NCI-H2029 (cell line): ENCODE results near the gene COMMD3.
"Not testable (repeated sequence)": the region's sequence is repeated elsewhere in the genome, so short reads cannot be mapped to it uniquely, and the experiment has no call there.

Source experiments
- DNase-seq: peaks from one replicate; lab custom pipeline; 2025; lab: John Stamatoyannopoulos, UW

The COMMD3 gene

GRCh38 chr10:22316286-22317075, at the start of gene COMMD3:
TSS of gene COMMD3 (plus strand) at chr10:22316388. CDS start at chr10:22316418, 30 bp downstream.
- peak; percentile 63 for DNase-seq

- no peak for DNase-seq
Observed at GRCh38 chr10:22268503-22268902, 47.7 kb upstream of the COMMD3 start.

- no peak for DNase-seq
Observed at GRCh38 chr10:22271786-22272185, 44.4 kb upstream of the COMMD3 start.

GRCh38 chr10:22278441-22278782, 37.8 kb upstream of the COMMD3 start:
- no peak for DNase-seq

- no peak for DNase-seq
Observed at GRCh38 chr10:22280078-22280477, 36.1 kb upstream of the COMMD3 start.

GRCh38 chr10:22285130-22285529, 31.1 kb upstream of the COMMD3 start:
- DNase-seq, result no peak

- no peak for DNase-seq
Observed at GRCh38 chr10:22293747-22294404, 22.3 kb upstream of the COMMD3 start.

- peak; percentile 31 for DNase-seq
Observed at GRCh38 chr10:22294694-22295093, 21.5 kb upstream of the COMMD3 start.

GRCh38 chr10:22301193-22301592, 15.0 kb upstream of the COMMD3 start:
- DNase-seq, result no peak

- no peak for DNase-seq
Observed at GRCh38 chr10:22303461-22303860, 12.7 kb upstream of the COMMD3 start.

GRCh38 chr10:22305721-22306120, 10.5 kb upstream of the COMMD3 start:
- no peak for DNase-seq

- DNase-seq, result no peak
Observed at GRCh38 chr10:22308390-22308789, 7.8 kb upstream of the COMMD3 start.

GRCh38 chr10:22309180-22310000, 6.8 kb upstream of the COMMD3 start:
- no peak for DNase-seq

- not testable (repeated sequence) for DNase-seq
Observed at GRCh38 chr10:22310012-22310411, 6.2 kb upstream of the COMMD3 start.

- DNase-seq, result no peak
Observed at GRCh38 chr10:22310928-22311327, 5.3 kb upstream of the COMMD3 start.

GRCh38 chr10:22314852-22315251, 1.3 kb upstream of the COMMD3 start:
- DNase-seq, result no peak

- no peak for DNase-seq
Observed at GRCh38 chr10:22315455-22316285, 518 bp upstream of the COMMD3 start.

GRCh38 chr10:22317076-22317370, 835 bp downstream of the COMMD3 start:
- DNase-seq, result no peak

GRCh38 chr10:22317771-22318565, 1.8 kb downstream of the COMMD3 start:
- DNase-seq, result no peak

- DNase-seq, result no peak
Observed at GRCh38 chr10:22318772-22319171, 2.6 kb downstream of the COMMD3 start.

GRCh38 chr10:22319547-22319979, 3.4 kb downstream of the COMMD3 start:
- DNase-seq, result no peak
